HG03442 (cell line): ENCODE data around the gene SHC3.

Source experiments
- ATAC-seq: cut with Tn5 transposase; IDR thresholded peaks from one replicate; pipeline ENCODE4 v1.9.1; 2021; ENCODE audit warnings: mild to moderate bottlenecking, moderate library complexity; ENCODE audit not compliant: unreplicated experiment

The SHC3 gene

GRCh38 chr9:88966894-88967676 lies 211.5 kb downstream of the SHC3 start:
- no peak for ATAC-seq

- no peak for ATAC-seq
These were observed 213.1 kb downstream of the SHC3 start for GRCh38 chr9:88965473-88965872.

GRCh38 chr9:88960632-88961031 lies 218.0 kb downstream of the SHC3 start:
- no peak for ATAC-seq

- ATAC-seq, result no peak
These were observed 218.7 kb downstream of the SHC3 start for GRCh38 chr9:88959727-88960469.

GRCh38 chr9:88957526-88957925 lies 221.1 kb downstream of the SHC3 start:
- ATAC-seq, result no peak
